ENCODE measurements around the gene BOD1L1. TPM values are rescaled to one million over a fixed set of nuclear protein-coding genes. Genes with fewer than 3 reads are reported as not detected.

The BOD1L1 gene
- total and polyA plus RNA-seq, 2 experiments from 2014 or later = 6.6 to 16.5 TPM

DNA sequence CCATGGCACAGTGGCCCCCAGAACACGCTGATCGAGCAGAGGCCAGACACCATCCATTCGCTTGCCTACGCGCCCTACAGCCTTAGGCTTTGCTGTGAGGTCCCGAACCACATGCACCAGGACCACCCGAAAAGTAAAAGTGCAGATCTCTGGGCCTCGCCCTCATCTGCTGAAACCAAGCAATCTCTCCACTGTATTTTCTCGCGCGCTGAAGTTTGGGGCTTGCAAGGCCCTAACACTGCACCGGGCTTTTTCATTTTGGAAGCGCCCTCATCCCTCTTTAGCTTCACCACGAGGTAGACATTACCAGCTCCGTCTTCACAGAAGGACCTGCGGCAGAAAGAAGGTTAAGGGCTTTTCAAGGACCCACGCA, 104.4 kb downstream of the BOD1L1 start:
- Histone ChIP-seq H3K27ac (no peak overlapping the region), H3K9me2 (ENCODE audit: insufficient read depth) (no peaks in the 10 kb centered on the region), H3K9me3 (ENCODE audit: low read depth) (no peaks in the 10 kb centered on the region), H3K36me3 (ENCODE audit: low read depth) (no peaks in the 10 kb centered on the region), H2AFZ (no peak overlapping the region), H3K79me2 (ENCODE audit: insufficient read depth) (no peaks in the 10 kb centered on the region), H3K9ac (no peak overlapping the region), H3K4me3 (no peak overlapping the region), H3F3A (ENCODE audit: insufficient read depth) (no peaks in the 10 kb centered on the region), H4K20me1 (ENCODE audit: insufficient read depth) (no peaks in the 10 kb centered on the region), H3K4me2 (ENCODE audit: unreplicated experiment) (no peak overlapping the region), H3K27me3 (replicated peaks; ENCODE audit: insufficient read depth) (peaks cover 92% of the 10 kb centered on the region), H3K4me1 (ENCODE audit: insufficient read depth) (no peaks in the 10 kb centered on the region)
- 4% methylated on average over 17 of the region's 17 CpGs for WGBS, 2 experiments (ENCODE audit: low coverage in 1 of 2, low lambda C conversion rate in 2 of 2, missing lambda C conversion rate in 2 of 2)
- DNase-seq = no peak
- in situ Hi-C loops (cut with MboI) = no loop called here
- TF ChIP-seq EZH2phosphoT487 (IDR thresholded peaks at IDR 0.05; ENCODE audit: insufficient read depth, low read depth) (no peak), EZH2 (IDR thresholded peaks at IDR 0.05; ENCODE audit: insufficient read depth, poor library complexity, severe bottlenecking) (peak; percentile 9)

DNA sequence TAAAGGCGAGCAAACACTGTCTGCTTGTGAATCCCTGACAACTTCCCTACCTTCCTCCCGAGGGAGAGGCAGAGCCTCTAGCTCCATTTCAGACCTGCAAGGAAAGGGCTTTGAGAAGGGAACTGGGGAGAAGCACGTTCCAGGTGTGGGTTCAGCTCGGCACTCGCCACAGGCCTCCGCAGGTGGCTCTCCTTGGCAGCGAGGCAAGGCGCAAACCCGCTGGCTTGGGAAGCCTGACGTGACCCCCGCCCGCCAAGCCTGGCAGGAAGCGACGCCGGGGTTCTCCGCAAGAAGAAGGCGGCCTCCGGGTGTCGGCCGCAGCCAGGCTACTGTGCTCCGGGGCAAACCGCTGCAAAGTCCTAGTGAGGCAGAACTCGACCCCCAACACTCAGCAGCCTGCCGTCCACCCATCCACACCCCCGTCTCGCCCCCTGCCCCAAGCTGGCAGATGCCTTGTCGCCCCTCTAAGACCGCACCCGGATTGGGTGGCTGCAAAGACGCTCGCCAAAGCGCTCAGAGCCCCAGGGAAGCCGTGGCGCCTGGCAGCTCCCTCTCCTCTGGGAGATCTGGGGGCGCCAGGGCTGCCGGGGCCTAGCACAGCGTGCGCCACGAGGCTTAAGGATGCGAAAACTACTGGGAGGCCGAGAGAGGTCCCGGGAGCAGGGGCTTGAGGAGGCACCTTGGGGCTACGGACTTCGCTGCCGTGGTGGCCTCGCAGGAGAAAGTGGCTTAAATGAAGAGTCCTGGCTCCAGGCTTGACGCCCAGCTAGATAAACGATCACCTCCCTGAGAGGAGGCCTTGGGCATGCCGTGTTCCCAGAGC, 105.0 kb downstream of the BOD1L1 start:
- no peak overlapping the region for H3K27ac ChIP-seq
- no peak for DNase-seq
- H3F3A ChIP-seq (ENCODE audit: insufficient read depth) = no peaks in the 10 kb centered on the region
- H3K4me2 ChIP-seq (ENCODE audit: unreplicated experiment) = peak overlapping the region; percentile 1
- no peak overlapping the region for H3K4me3 ChIP-seq
- in situ Hi-C loops (cut with MboI) = no loop called here
- H2AFZ ChIP-seq = no peak overlapping the region
- H3K4me1 ChIP-seq (ENCODE audit: insufficient read depth) = no peaks in the 10 kb centered on the region
- H3K36me3 ChIP-seq (ENCODE audit: low read depth) = no peaks in the 10 kb centered on the region
- peaks cover 87% of the 10 kb centered on the region for H3K27me3 ChIP-seq (replicated peaks; ENCODE audit: insufficient read depth)
- H4K20me1 ChIP-seq (ENCODE audit: insufficient read depth) = no peaks in the 10 kb centered on the region
- H3K9me2 ChIP-seq (ENCODE audit: insufficient read depth) = no peaks in the 10 kb centered on the region
- H3K9ac ChIP-seq = no peak overlapping the region
- TF ChIP-seq EZH2 (IDR thresholded peaks at IDR 0.05; ENCODE audit: insufficient read depth, poor library complexity, severe bottlenecking) = peak; percentile 17
- no peak for TF ChIP-seq EZH2phosphoT487 (IDR thresholded peaks at IDR 0.05; ENCODE audit: insufficient read depth, low read depth)
- WGBS, 2 experiments (ENCODE audit: low coverage in 1 of 2, low lambda C conversion rate in 2 of 2, missing lambda C conversion rate in 2 of 2) = 8 to 10% methylated on average over 31 to 46 of the region's 49 CpGs
- no peaks in the 10 kb centered on the region for H3K9me3 ChIP-seq (ENCODE audit: low read depth)
- H3K79me2 ChIP-seq (ENCODE audit: insufficient read depth) = no peaks in the 10 kb centered on the region

DNA sequence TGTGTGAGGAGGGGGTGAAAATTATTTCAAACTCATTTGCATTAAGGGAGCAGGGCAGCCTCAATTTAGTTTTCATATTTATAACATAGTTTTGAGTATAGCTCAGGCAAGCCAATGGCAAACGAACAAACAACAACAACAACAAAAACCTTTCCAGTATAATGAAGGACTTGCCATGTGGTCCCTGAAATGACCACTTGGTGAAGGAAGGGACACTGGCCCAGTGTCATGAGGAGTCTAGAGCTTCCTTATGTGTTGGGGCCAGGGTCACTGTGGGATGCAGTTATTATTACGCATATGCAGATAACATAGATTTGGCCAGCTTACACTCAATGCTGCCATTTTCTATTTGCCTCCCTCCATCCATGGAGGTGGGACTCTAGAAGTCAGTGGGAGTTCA, 106.5 kb downstream of the BOD1L1 start:
- no peaks in the 10 kb centered on the region for H3K9me2 ChIP-seq (ENCODE audit: insufficient read depth)
- H3K4me3 ChIP-seq = no peak overlapping the region
- peaks cover 79% of the 10 kb centered on the region for H3K27me3 ChIP-seq (replicated peaks; ENCODE audit: insufficient read depth)
- WGBS, 2 experiments (ENCODE audit: low coverage in 1 of 2, low lambda C conversion rate in 2 of 2, missing lambda C conversion rate in 2 of 2) = 45 to 58% methylated on average over 2 of the region's 2 CpGs
- no peaks in the 10 kb centered on the region for H3F3A ChIP-seq (ENCODE audit: insufficient read depth)
- no peaks in the 10 kb centered on the region for H3K4me1 ChIP-seq (ENCODE audit: insufficient read depth)
- no peak overlapping the region for H3K4me2 ChIP-seq (ENCODE audit: unreplicated experiment)
- no peak overlapping the region for H3K27ac ChIP-seq
- DNase-seq = no peak
- H3K79me2 ChIP-seq (ENCODE audit: insufficient read depth) = no peaks in the 10 kb centered on the region
- TF ChIP-seq EZH2phosphoT487 (IDR thresholded peaks at IDR 0.05; ENCODE audit: insufficient read depth, low read depth) (no peak), EZH2 (IDR thresholded peaks at IDR 0.05; ENCODE audit: insufficient read depth, poor library complexity, severe bottlenecking) (no peak)
- in situ Hi-C loops (cut with MboI) = no loop called here
- H2AFZ ChIP-seq = no peak overlapping the region
- no peaks in the 10 kb centered on the region for H3K9me3 ChIP-seq (ENCODE audit: low read depth)
- no peak overlapping the region for H3K9ac ChIP-seq
- no peaks in the 10 kb centered on the region for H4K20me1 ChIP-seq (ENCODE audit: insufficient read depth)
- no peaks in the 10 kb centered on the region for H3K36me3 ChIP-seq (ENCODE audit: low read depth)

Small RNA genes lying within 50 kb of the gene (microRNA-seq; reads per million reads assigned to microRNA genes)
- not detected for gene MIR5091 (ENCODE audit: borderline number of aligned reads)

Small RNA genes lying within 50 kb of the gene (small RNA-seq; reads per million reads assigned to genes)
- gene MIR5091 (ENCODE audit: low read depth, low replicate concordance) = not detected

Other genes starting within 250 kb of the BOD1L1 start
- 16.4 and 18.9 TPM in 2 replicates for gene RAB28, start 143.4 kb downstream of the BOD1L1 start, total RNA-seq (2014; rRNA removed; shearing (Covaris generic))
- 23.5 and 26.5 TPM in 2 replicates for gene RAB28, start 143.4 kb downstream of the BOD1L1 start, polyA plus RNA-seq (2016; fragmentation: Nextera tagmentation; extraction: Ambion mirVana)
- under 0.01 and 0.13 TPM in 2 replicates for gene NKX3-2, start 83.2 kb downstream of the BOD1L1 start, total RNA-seq (2014; rRNA removed; shearing (Covaris generic))
- not detected in 2 replicates for gene NKX3-2, start 83.2 kb downstream of the BOD1L1 start, polyA plus RNA-seq (2016; fragmentation: Nextera tagmentation; extraction: Ambion mirVana)